Activated CD8-positive, alpha-beta memory T cell treated with anti-CD3 and anti-CD28 coated beads for 36 hours (primary cell): ENCODE results near the gene MOGAT1. TPM values are rescaled to one million over a fixed set of nuclear protein-coding genes. Genes with fewer than 3 reads are reported as not detected.
"Not testable (repeated sequence)": the region's sequence is repeated elsewhere in the genome, so short reads cannot be mapped to it uniquely, and the experiment has no call there.

Source experiments
- CTCF ChIA-PET: fragments of 350-600 bp; sonication (Branson Sonifier 250); formaldehyde crosslinking; loops from one replicate; lab custom pipeline; 2021; ENCODE audit warnings: antibody characterized with exemption; lab: Charles Lee
- POLR2A ChIA-PET: fragments of 350-600 bp; sonication (Branson Sonifier 250); formaldehyde crosslinking; loops from one replicate; lab custom pipeline; 2021; ENCODE audit warnings: antibody characterized with exemption; lab: Charles Lee
- total RNA-seq, 2 experiments: library from RNA; stranded (reverse); gene quantifications; one replicate each; pipeline ENCODE4 v1.2.3, GENCODE V29; 2021

Gene MOGAT1
- total RNA-seq, 2 experiments from 2014 or later: not detected

- ChIA-PET POLR2A (no interaction called here), CTCF (no interaction called here)
These were observed 83.0 kb downstream of the MOGAT1 start for GRCh38 chr2:222754324-222754930.

DNA sequence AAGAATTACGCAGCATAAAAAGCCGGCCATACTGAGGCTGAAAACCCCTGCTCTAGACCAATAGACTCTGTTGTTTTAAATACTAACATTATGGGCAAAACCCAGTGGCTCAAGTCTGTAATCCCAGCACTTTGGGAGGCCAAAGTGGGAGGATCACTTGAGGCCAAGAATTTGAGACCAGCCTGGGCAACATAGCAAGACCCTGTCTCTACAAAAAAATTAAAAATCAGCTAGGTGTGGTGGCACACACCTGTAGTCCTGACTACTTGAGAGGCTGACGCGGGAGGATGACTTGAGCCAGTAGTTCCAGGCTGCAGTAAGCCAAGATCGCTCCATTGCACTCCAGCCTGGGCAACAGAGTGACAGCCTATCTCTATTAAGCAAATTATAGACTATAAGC is 84.1 kb downstream of the MOGAT1 start:
- CTCF ChIA-PET: interaction anchor here (0.6 kb wide), 1 partner anchor 29 kb away, joined by 3 read pairs; no protein-coding TSS in a partner anchor
- POLR2A ChIA-PET: not testable (repeated sequence)

- ChIA-PET POLR2A (no interaction called here), CTCF (no interaction called here)
These were observed 84.9 kb downstream of the MOGAT1 start for GRCh38 chr2:222756362-222756831.

- CTCF ChIA-PET: no interaction called here
- POLR2A ChIA-PET: no interaction called here
These were observed 85.6 kb downstream of the MOGAT1 start for GRCh38 chr2:222756951-222757650.

Other genes with a start within 250 kb of the MOGAT1 start
- gene SGPP2, start 247.1 kb upstream of the MOGAT1 start, total RNA-seq: 1 to 10 TPM; 5.6 to 5.7 TPM
- 10 to 100 TPM; 61.2 to 62.6 TPM for gene FARSB, start 15.6 kb upstream of the MOGAT1 start, total RNA-seq
- gene ACSL3, start 189.4 kb downstream of the MOGAT1 start, total RNA-seq: 10 to 100 TPM; 46.2 to 53.4 TPM